T-helper 1 cell (primary cell): ENCODE data around the gene MUC5B.

Experiments
- DNase-seq, 5 donors: peaks; one replicate each; pipeline ENCODE4 v3.0.0-alpha.2; 2012 to 2020

MUC5B gene

DNA sequence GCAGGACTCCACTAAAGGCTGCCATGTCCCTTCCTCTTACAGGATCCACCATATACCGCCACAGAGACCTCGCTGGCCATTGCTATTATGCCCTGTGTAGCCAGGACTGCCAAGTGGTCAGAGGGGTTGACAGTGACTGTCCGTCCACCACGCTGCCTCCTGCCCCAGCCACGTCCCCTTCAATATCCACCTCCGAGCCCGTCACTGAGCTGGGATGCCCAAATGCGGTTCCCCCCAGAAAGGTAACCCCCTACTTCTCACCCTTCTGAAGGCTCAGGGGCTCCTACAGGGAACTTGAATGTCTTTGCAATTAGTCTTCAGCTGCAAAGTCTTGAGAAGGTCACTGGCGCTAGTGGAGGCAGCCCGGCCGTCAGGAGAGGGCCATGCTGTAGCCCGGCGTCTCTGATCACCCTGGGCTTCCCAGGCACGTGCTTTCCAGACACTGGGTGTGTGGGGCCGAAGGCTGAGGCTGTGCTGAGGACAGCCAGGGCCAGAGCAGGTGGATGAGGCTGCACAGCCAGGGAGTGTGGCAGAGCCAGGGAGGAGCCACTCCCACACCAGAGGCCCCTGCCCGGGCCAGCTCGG, 30.0 kb upstream of the MUC5B start:
- no peak for DNase-seq

DNA sequence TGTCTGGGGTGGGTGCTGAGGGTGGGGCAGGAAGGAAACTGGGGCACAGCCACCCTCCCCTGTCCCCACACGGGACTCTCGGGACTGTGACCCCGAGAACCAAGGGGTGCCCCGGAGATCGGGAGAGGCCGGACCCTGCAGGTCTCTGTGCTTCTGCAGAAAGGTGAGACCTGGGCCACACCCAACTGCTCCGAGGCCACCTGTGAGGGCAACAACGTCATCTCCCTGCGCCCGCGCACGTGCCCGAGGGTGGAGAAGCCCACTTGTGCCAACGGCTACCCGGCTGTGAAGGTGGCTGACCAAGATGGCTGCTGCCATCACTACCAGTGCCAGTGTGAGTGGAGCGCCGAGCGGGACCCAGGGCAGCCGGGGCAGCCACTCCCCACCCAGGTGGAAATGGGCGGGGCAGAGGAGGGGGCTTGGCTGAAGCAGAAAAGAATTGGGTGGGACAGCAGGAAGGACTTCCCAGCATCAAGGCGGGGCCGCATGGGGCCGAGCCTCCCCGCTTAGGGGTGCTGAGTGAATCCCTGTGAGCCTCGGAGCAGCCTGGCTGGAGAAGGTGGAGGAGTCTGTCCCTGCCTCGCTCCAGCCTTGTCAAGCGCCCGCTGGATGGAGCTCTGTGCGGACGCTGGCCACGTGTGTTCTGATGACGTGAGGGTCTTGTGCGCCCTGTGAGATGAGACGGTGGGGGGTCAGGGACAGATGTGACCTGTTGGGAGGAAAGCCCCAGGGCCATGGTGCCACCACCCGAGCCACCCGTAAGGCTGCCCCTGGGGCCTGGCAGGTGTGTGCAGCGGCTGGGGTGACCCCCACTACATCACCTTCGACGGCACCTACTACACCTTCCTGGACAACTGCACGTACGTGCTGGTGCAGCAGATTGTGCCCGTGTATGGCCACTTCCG, 29.3 kb upstream of the MUC5B start:
- peak in 1 of 5 donors; percentile 12 for DNase-seq

DNA sequence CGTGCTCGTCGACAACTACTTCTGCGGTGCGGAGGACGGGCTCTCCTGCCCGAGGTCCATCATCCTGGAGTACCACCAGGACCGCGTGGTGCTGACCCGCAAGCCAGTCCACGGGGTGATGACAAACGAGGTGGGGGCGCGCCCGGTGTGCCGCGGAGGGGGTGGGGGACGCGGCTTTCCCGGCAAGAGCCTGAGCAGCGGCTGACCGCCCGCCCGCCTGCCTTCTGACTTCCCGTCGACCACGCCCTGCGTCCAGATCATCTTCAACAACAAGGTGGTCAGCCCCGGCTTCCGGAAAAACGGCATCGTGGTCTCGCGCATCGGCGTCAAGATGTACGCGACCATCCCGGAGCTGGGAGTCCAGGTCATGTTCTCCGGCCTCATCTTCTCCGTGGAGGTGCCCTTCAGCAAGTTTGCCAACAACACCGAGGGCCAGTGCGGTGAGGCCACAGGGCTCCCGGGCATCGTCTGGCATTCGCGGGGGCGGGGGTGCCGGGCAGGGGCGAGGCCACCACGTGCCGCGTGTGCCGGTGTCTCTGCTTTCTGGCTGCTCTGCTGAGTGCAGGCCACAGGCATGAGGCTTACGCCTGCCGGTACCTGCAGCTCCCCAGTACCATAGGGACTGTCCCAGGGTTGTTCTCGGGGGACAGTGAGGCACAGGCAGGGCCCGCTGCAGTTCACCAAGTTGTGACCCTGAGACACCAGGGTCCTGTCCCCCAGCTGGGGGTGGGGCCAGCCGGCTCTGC, 28.5 kb upstream of the MUC5B start:
- DNase-seq: no peak

DNA sequence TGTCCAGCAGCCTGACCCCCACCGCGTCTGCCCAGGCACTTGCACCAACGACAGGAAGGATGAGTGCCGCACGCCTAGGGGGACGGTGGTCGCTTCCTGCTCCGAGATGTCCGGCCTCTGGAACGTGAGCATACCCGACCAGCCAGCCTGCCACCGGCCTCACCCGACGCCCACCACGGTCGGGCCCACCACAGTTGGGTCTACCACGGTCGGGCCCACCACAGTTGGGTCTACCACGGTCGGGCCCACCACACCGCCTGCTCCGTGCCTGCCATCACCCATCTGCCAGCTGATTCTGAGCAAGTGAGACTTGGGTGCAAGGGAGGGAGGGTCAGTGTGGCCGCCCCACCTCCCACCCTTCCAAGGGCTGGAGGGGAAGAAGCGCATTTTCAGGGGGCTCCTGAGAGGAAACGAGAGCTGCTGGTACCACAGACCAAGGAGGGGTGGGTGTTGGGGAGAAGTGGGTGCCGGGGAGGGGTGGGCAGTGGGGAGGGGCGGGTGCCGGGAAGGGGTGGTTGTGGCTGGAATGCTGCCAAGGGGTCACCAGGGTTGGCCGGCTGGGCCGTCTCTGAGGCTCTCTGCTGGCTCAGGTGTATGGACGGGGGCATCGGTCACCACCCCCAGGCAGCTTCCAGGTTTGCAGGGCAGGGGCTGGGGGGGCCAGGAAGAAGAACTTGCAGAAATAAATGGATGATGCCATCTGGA, 27.7 kb upstream of the MUC5B start:
- no peak for DNase-seq

DNA sequence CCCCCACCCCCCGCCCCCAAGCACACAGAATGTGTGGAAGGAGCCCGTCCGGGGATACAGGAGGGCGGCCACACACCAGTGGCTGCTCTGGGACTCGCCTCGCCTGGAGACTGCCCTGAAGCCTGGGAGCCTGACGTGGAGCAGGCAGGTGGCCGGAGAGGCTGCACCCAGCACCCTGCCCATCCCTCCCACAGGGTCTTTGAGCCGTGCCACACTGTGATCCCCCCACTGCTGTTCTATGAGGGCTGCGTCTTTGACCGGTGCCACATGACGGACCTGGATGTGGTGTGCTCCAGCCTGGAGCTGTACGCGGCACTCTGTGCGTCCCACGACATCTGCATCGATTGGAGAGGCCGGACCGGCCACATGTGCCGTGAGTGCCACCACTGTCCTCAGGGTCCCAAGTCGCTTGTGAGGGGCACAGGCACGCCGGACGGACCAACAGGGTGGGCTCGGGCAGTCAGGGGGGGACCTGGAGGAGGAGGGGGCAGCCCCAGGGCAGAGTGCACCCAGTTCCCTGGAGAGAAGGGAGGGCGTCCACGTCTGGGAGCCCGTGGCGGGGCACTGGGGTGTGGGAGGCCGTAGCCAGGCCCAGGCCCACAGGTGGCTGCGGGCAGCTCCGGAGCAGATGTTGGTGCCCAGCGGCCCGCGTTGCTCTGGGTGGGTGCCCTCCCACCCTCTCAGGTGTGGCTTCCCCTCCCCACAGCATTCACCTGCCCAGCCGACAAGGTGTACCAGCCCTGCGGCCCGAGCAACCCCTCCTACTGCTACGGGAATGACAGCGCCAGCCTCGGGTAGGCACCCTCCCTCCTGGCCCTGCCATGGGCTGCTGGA, 27.0 kb upstream of the MUC5B start:
- no peak for DNase-seq

DNA sequence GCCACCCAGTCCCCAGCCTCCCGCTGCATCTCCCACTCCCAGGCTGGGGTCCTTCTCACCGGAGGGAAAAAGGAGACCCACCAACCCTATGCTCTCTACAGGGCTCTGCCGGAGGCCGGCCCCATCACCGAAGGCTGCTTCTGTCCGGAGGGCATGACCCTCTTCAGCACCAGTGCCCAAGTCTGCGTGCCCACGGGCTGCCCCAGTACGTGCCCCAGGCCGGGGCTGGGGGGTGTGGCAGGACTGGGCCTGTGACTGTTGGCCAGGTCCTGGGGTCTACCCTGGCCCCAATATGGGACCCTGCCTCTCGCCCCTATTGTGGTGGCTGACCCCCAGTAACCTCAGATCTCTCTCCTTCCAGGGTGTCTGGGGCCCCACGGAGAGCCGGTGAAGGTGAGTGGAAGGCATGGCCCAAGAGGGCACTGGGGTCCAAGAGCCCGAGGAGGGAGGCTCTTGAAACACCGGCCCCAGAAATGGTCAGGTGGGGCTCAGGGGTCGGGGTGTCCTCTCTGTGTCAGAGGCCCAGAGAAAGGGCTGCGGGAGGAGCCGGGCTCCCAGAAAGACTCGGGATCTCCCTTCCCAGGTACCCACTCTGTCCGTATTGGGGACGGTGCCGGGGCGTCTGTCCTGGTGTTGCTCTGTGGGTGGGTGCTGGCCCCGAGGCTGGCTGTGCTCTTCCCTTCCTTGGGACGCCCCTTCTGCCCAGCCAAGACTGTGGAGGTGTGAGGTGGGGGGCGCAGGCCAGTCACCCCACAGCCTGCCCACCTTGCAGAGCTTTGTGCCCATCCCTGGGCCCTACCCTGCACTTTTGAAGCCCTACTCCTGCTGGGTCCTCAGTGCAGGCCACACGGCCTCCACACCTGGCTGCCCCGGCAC, 26.1 kb upstream of the MUC5B start:
- DNase-seq: peak in 1 of 5 donors; percentile 5

DNA sequence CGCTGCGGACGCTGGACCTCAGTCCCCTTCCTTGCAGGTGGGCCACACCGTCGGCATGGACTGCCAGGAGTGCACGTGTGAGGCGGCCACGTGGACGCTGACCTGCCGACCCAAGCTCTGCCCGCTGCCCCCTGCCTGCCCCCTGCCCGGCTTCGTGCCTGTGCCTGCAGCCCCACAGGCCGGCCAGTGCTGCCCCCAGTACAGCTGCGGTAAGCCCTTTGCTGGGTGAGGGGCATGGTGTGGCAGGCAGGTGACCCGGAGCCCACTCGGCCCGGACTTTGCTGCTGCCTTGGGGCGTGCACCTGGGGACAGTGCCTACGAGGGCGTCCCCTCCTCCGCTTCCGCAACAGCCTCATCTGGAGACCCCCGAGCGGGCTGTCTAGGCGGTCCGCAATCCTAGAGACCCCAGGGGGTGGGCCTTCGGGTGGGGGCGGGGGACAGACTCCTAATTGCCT, 25.4 kb upstream of the MUC5B start:
- DNase-seq: no peak

DNA sequence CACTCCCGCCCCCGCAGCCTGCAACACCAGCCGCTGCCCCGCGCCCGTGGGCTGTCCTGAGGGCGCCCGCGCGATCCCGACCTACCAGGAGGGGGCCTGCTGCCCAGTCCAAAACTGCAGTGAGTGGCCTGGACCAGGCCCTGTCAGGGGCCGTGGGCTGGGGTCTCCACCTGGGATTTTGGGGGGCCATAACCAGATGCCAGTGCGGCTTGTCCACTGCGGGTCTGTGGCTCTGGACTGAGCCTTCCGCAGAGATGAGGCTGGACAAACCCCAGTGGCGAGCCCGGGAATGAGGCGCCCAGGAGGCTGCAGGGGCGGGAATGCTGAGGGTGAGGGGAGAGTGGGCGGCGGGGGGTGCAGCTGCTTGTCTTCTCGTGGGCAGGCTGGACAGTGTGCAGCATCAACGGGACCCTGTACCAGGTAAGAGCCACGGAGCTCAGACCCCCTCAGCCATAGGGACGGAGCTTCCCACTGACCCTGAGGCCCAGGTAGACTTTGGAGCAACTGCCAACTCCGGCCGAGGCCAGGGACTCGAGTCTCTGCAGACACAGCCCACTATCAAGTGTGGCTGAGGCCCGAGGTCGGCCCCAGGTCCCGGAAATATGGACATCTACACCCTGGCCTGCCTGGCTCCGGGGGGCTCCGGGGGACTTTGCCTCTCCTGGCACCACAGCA, 24.8 kb upstream of the MUC5B start:
- DNase-seq: peak in 1 of 5 donors; percentile 6

DNA sequence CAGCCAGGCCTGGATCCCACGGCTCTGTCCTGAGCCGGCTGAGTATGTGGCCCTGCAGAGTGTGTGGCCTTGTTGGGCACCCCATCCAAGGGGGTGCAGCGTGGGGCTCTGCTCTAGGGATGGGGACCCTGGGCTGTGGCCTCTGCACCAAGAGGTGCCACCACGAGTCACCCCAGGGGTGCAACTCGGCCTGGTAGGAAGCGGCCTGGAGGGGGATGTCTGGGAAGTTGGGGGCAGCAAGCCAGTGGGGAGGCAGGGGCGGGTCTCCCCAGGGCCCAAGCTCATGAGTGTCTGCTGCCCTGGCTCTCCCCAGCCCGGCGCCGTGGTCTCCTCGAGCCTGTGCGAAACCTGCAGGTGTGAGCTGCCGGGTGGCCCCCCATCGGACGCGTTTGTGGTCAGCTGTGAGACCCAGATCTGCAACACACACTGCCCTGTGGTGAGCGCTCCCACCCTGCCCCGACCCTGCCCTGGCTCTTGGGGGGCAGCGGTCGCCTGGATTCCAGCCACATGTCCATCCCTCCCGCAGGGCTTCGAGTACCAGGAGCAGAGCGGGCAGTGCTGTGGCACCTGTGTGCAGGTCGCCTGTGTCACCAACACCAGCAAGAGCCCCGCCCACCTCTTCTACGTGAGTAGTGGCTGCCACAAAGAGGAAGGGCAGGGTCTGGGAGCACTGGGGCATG, 24.2 kb upstream of the MUC5B start:
- DNase-seq: peak in 1 of 5 donors; percentile 2

DNA sequence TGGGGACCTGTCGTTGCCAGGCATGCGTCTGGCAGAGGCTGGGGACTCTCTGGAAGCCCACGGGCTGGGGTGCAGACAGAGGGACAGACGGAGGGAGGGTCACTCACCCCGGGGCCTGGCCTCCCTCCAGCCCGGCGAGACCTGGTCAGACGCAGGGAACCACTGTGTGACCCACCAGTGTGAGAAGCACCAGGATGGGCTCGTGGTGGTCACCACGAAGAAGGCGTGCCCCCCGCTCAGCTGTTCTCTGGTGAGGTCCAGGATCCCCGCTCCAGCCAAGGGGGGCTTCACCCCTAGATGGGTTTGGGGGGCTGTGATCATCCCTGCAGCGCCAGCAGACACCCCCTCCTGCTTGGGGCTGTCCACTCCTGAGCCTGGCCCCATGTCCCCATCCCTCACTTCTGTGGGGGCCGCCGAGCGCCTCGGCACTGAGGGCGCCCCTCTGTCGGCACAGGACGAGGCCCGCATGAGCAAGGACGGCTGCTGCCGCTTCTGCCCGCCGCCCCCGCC, 23.6 kb upstream of the MUC5B start:
- DNase-seq: peak in 1 of 5 donors; percentile 5

DNA sequence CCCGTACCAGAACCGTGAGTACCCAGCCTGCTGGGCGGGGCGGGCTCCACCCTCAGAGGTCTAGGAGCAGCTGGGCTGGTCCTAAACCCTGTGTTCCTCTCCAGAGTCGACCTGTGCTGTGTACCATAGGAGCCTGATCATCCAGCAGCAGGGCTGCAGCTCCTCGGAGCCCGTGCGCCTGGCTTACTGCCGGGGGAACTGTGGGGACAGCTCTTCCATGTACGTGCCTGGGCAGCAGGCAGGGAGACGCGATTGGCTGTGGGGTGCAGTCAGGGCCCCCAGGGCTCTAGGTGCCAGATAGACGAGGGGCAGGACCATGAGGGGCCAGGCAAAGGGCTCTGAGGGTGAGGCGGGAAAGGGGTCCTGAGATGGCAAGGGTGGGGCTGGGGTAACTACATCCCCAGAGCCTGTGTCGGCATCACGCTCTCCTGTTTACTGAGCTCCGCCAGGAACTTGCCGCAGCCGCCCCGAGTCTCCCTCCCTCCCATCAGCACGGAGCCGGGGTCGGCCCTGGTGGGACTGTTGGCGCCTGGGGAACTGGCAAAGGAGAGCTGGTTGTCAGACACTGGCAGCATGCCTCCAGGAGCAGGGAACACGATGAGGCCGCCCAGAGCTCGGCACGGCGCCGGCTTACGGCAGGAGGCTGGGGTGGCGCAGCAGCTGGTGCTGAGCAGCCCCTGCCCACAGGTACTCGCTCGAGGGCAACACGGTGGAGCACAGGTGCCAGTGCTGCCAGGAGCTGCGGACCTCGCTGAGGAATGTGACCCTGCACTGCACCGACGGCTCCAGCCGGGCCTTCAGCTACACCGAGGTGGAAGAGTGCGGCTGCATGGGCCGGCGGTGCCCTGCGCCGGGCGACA, 22.9 kb upstream of the MUC5B start:
- DNase-seq: peak in 2 of 5 donors; percentile 5 to 10

DNA sequence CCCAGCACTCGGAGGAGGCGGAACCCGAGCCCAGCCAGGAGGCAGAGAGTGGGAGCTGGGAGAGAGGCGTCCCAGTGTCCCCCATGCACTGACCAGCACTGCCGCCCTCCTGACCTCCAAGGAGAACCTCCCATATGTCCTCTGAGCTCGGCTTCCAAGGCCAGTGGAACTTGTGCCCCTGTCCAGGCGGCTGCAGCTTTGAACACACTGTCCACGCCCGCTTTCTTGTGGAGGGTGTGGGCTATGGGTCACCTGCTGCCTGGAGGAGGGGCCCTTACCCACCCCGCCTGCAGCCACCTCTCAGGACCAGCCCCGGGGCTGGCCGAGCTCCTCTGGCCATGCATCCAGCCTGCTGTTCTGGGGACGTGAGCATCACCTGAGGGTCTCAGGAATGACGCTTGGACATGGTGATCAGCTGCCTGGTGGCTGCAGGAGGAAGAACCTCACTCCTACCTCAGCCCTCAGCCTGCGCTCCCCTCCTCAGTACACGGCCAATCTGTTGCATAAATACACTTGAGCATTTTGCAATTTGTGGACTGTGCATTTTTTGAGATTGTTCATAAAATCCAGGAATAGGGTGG, 22.2 kb upstream of the MUC5B start:
- DNase-seq: peak in 1 of 5 donors; percentile 4

DNA sequence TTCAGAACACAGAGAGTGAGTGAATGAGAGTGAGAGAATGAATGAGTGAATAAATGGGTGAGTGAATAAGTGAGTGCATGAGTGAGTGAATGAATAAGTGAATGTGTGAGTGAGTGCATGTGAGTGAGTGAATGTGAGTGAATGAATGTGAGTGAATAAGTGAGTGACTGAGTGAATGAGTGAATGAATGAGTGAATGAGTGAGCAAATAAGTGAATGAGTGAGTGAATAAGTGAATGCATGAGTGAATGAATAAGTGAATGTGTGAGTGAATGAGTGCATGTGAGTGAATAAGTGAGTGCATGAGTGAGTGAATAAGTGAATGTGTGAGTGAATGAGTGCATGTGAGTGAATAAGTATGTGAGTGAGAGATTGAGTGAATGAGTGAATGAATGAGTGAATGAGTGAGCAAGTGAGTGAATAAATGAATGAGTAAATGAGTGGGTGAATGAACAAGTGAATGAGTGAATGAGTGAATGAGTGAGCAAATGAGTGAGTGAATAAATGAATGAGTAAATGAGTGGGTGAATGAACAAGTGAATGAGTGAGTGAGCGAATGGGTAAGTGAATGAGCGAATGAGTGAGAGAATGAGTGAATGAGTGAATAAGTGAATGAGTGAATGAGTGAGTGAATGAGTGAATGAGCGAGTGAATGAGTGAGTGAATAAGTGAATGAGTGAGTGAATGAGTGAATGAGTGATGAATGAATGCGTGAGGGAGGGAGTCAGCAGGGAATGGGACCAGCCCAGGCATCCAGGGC, 21.3 kb upstream of the MUC5B start:
- DNase-seq: no peak

DNA sequence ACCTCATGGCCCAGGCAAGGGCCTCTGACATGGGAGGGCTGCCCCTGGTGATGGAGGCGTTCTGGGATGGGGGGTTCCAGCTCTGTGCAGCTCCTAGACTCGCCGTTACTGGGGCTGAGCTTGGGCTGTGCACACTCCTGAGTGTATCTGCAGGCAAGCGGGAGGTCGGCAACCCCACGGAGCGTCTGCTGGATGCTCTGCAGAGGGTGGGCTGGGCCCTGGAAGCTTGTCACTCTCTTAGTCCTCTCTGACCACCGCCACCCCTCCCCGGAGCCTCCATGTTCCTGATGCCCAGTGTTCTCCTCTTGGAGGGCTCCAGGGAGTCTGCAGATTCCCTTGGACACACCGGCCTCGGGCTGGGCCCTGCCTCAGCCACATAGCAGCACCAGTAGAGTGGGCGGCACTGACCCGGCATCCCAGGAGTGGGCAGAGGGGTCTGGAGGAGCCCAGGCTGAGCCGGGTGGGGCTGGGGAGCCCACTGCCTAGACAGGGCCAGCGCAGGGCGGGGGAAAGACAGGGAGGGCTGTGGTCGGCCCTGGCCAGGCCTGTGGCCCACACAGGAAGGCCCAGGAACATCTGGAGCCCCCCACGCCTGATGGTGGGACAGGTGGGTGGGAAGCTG, 20.6 kb upstream of the MUC5B start:
- peak in 2 of 5 donors; percentile 2 to 18 for DNase-seq

DNA sequence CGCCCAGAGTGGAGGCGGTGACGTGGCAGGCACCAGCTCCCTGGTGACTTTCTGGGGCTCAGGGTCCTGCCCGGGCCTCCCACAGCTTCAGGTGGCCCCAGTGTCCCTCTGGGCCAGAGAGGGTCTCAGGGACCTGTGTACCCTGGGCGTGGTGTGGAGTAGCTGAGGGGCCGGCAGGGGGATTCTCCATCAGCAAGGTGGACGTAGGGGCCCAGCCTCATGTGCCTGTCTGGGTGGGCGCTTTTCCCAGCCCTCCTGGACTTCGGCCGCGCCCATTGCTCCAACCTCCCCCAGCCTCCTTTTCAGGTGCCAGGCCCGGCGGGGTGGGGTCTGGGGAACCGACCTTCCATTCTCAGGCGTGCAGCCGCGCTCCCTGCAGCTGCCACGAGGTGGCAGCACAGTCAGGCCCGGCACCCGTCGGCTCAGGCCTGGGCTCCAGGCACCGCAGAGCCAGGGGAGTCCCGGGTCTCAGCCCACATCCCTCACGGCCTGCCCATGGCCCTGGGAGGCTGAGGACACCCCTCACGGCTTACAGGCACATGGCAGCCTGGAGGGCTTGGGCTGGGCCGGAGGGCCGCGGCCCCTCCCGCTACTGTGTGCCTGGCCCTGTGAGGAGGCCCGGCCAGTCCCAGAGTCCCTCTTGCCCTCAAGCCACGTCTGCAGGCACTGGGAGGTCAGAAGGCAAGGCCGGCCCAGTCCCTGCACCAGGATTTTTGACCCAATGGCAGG, 19.9 kb upstream of the MUC5B start:
- peak; percentile 25 to 48 (median 42) for DNase-seq
